ENCODE measurements around the gene RESP18. TPM values are rescaled to one million over a fixed set of nuclear protein-coding genes. Genes with fewer than 3 reads are reported as not detected.

Gene RESP18
- total RNA-seq, 1 experiment from 2014 or later = not detected

Small RNAs within 50 kb of the gene (microRNA-seq; reads per million reads assigned to microRNA genes)
- gene MIR153-1 (ENCODE audit: unreplicated experiment) = not detected

Other genes starting within 250 kb of the RESP18 start
- 18.2 TPM for gene NHEJ1, start 171.9 kb downstream of the RESP18 start, total RNA-seq (2021; ENCODE audit: unreplicated experiment)
- gene SLC23A3, start 162.7 kb downstream of the RESP18 start, total RNA-seq (2021; ENCODE audit: unreplicated experiment) = 3.3 TPM
- gene CNPPD1, start 155.8 kb downstream of the RESP18 start, total RNA-seq (2021; ENCODE audit: unreplicated experiment) = 55.7 TPM
- 106 TPM for gene RETREG2, start 154.5 kb downstream of the RESP18 start, total RNA-seq (2021; ENCODE audit: unreplicated experiment)
- 43.2 TPM for gene ZFAND2B, start 126.0 kb downstream of the RESP18 start, total RNA-seq (2021; ENCODE audit: unreplicated experiment)
- gene ABCB6, start 113.8 kb downstream of the RESP18 start, total RNA-seq (2021; ENCODE audit: unreplicated experiment) = 19.0 TPM
- 75.1 TPM for gene ATG9A, start 103.1 kb downstream of the RESP18 start, total RNA-seq (2021; ENCODE audit: unreplicated experiment)
- 36.2 TPM for gene ANKZF1, start 102.9 kb downstream of the RESP18 start, total RNA-seq (2021; ENCODE audit: unreplicated experiment)
- gene GLB1L, start 87.3 kb downstream of the RESP18 start, total RNA-seq (2021; ENCODE audit: unreplicated experiment) = 8.1 TPM
- gene STK16, start 87.3 kb downstream of the RESP18 start, total RNA-seq (2021; ENCODE audit: unreplicated experiment) = 29.9 TPM
- gene TUBA4B, start 79.5 kb downstream of the RESP18 start, total RNA-seq (2021; ENCODE audit: unreplicated experiment) = not detected
- gene TUBA4A, start 78.8 kb downstream of the RESP18 start, total RNA-seq (2021; ENCODE audit: unreplicated experiment) = 12.9 TPM
- gene DNAJB2, start 53.4 kb downstream of the RESP18 start, total RNA-seq (2021; ENCODE audit: unreplicated experiment) = 66.2 TPM
- gene PTPRN, start 23.3 kb downstream of the RESP18 start, total RNA-seq (2021; ENCODE audit: unreplicated experiment) = not detected
- gene DNPEP, start 55.2 kb upstream of the RESP18 start, total RNA-seq (2021; ENCODE audit: unreplicated experiment) = 107 TPM
- 0.69 TPM for gene DES, start 85.6 kb upstream of the RESP18 start, total RNA-seq (2021; ENCODE audit: unreplicated experiment)
- 3.4 TPM for gene SPEG, start 102.1 kb upstream of the RESP18 start, total RNA-seq (2021; ENCODE audit: unreplicated experiment)
- 66.2 TPM for gene GMPPA, start 166.1 kb upstream of the RESP18 start, total RNA-seq (2021; ENCODE audit: unreplicated experiment)
- 0.21 TPM for gene ASIC4, start 181.7 kb upstream of the RESP18 start, total RNA-seq (2021; ENCODE audit: unreplicated experiment)
- 17.5 TPM for gene CHPF, start 211.1 kb upstream of the RESP18 start, total RNA-seq (2021; ENCODE audit: unreplicated experiment)
- 2.3 TPM for gene TMEM198, start 211.3 kb upstream of the RESP18 start, total RNA-seq (2021; ENCODE audit: unreplicated experiment)
- gene OBSL1, start 238.8 kb upstream of the RESP18 start, total RNA-seq (2021; ENCODE audit: unreplicated experiment) = 25.5 TPM
- gene INHA, start 239.6 kb upstream of the RESP18 start, total RNA-seq (2021; ENCODE audit: unreplicated experiment) = 1.2 TPM